ENCODE data around the gene AGBL2. TPM values are rescaled to one million over a fixed set of nuclear protein-coding genes. Genes with fewer than 3 reads are reported as not detected.
"Not testable (repeated sequence)": the region's sequence is repeated elsewhere in the genome, so short reads cannot be mapped to it uniquely, and the experiment has no call there.

Gene AGBL2, protein sequence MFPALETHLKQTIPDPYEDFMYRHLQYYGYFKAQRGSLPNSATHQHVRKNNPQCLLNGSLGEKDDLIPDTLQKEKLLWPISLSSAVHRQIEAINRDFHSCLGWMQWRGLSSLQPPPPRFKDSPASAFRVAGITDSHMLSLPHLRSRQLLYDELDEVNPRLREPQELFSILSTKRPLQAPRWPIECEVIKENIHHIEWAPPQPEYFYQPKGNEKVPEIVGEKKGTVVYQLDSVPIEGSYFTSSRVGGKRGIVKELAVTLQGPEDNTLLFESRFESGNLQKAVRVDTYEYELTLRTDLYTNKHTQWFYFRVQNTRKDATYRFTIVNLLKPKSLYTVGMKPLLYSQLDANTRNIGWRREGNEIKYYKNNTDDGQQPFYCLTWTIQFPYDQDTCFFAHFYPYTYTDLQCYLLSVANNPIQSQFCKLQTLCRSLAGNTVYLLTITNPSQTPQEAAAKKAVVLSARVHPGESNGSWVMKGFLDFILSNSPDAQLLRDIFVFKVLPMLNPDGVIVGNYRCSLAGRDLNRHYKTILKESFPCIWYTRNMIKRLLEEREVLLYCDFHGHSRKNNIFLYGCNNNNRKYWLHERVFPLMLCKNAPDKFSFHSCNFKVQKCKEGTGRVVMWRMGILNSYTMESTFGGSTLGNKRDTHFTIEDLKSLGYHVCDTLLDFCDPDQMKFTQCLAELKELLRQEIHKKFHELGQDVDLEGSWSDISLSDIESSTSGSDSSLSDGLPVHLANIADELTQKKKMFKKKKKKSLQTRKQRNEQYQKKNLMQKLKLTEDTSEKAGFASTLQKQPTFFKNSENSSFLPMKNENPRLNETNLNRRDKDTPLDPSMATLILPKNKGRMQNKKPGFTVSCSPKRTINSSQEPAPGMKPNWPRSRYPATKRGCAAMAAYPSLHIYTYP
- total RNA-seq = 2.1 and 2.3 TPM in 2 replicates
- polyA plus RNA-seq = 0.75 and 1.2 TPM in 2 replicates
- 0.49 and 0.55 TPM in 2 replicates for polyA plus RNA-seq (2012)
- polyA minus RNA-seq (ENCODE audit: low replicate concordance) = 0.78 and 5.8 TPM in 2 replicates

DNA sequence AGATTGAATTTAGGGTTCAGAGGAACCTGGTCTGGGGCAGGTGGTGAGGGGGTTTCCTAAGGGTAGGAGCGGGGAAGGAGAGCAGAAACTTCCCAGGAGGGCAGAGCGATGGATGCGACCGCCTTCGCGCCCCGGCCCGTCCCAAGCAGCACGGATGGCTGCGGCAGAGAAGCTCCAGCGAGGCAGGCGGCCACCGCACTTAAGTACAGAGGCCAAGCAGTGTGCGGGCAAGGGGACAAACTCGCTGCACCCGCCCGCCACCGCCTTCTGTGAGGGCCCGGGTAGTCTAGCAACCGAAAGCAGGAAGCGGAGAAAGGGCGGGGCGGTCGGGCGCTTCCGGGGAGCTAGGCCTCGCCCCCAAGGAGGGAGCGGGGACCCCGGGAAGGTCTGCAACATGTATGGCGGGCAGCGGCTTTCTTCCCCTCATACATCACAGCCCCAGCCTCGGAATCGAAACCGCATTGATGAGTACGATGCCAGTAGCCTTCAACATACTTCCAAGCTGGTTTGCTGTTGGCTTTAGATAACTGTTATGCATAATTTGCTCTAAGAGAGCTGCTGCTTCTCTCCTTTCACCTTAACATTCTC is at the start of gene AGBL2:
Gene AGBL2 (minus strand): TSS at position 288 of the 588 bp plus-strand sequence. CDS start 719 bp downstream, outside the sequence.
- Histone ChIP-seq H3K9me3 (ENCODE audit: control insufficient read depth, insufficient read depth, low read depth, low read length) (no peaks in the 10 kb centered on the region), H3K9ac (ENCODE audit: insufficient read depth, low read length) (peak within 1 kb of the TSS; percentile 71), H3K4me1 (ENCODE audit: control insufficient read depth, extremely low read depth, insufficient read depth, low read length) (peaks cover 3% of the 10 kb centered on the region), H3K27me3 (ENCODE audit: control insufficient read depth, insufficient read depth, low read length) (no peaks in the 10 kb centered on the region), H3K4me2 (ENCODE audit: extremely low read depth, insufficient read depth, low read length) (peak within 1 kb of the TSS; percentile 99), H3K27ac (ENCODE audit: insufficient read depth, low read length) (peak within 1 kb of the TSS; percentile 88), H3K36me3 (ENCODE audit: control insufficient read depth, insufficient read depth, low read length) (peaks cover 5% of the 10 kb centered on the region), H3K4me3 (replicated peaks in 1 of 4; ENCODE audit: control extremely low read depth in 1 of 4, insufficient read depth in 1 of 4, low read depth in 3 of 4, low read length in 4 of 4) (peak within 1 kb of the TSS; percentile 77 to 88 (median 84)), H2AFZ (ENCODE audit: low read length) (peak within 1 kb of the TSS; percentile 85), H4K20me1 (ENCODE audit: control insufficient read depth, extremely low read depth, insufficient read depth, low read length) (no peaks in the 10 kb centered on the region), H3K79me2 (ENCODE audit: control insufficient read depth, insufficient read depth, low read length) (no peaks in the 10 kb centered on the region)
- TF ChIP-seq, protein P1, sequence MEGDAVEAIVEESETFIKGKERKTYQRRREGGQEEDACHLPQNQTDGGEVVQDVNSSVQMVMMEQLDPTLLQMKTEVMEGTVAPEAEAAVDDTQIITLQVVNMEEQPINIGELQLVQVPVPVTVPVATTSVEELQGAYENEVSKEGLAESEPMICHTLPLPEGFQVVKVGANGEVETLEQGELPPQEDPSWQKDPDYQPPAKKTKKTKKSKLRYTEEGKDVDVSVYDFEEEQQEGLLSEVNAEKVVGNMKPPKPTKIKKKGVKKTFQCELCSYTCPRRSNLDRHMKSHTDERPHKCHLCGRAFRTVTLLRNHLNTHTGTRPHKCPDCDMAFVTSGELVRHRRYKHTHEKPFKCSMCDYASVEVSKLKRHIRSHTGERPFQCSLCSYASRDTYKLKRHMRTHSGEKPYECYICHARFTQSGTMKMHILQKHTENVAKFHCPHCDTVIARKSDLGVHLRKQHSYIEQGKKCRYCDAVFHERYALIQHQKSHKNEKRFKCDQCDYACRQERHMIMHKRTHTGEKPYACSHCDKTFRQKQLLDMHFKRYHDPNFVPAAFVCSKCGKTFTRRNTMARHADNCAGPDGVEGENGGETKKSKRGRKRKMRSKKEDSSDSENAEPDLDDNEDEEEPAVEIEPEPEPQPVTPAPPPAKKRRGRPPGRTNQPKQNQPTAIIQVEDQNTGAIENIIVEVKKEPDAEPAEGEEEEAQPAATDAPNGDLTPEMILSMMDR (conservative IDR thresholded peaks at IDR 0.05 in 1 of 2, IDR thresholded peaks at IDR 0.05 in 1 of 2; ENCODE audit: low read depth in 1 of 2, low read length in 2 of 2) = no peak
- no peak for TF ChIP-seq EZH2 (IDR thresholded peaks at IDR 0.05; ENCODE audit: low read length, missing control alignments)
- DNase-seq (ENCODE audit: low read depth in 2 of 2) = peak; percentile 58 to 69

DNA sequence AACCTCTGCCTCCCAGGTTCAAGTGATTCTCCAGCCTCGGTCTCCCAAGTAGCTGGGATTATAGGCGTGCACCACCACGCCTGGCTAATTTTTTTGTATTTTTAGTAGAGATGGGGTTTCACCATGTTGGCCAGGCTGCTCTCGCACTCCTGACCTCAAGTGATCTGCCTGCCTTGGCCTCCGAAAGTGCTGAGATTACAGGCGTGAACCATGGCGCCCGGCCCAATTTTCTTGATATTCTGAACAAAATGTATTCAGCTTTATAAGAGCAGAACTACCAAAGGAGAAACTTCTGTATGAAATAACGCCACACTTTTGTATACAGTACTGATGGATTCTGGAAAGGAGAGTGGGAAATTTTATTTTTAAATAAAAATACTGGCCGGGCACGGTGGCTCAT is 44.1 kb upstream of the AGBL2 start:
- not testable (repeated sequence) for H3K4me3 ChIP-seq (replicated peaks in 1 of 4; ENCODE audit: control extremely low read depth in 1 of 4, insufficient read depth in 1 of 4, low read depth in 3 of 4, low read length in 4 of 4); H3K27me3 ChIP-seq (ENCODE audit: control insufficient read depth, insufficient read depth, low read length); DNase-seq (ENCODE audit: low read depth in 2 of 2); H2AFZ ChIP-seq (ENCODE audit: low read length); H3K9ac ChIP-seq (ENCODE audit: insufficient read depth, low read length); H3K4me2 ChIP-seq (ENCODE audit: extremely low read depth, insufficient read depth, low read length); H3K4me1 ChIP-seq (ENCODE audit: control insufficient read depth, extremely low read depth, insufficient read depth, low read length); H3K9me3 ChIP-seq (ENCODE audit: control insufficient read depth, insufficient read depth, low read depth, low read length); H3K27ac ChIP-seq (ENCODE audit: insufficient read depth, low read length); H4K20me1 ChIP-seq (ENCODE audit: control insufficient read depth, extremely low read depth, insufficient read depth, low read length)
- Histone ChIP-seq H3K79me2 (ENCODE audit: control insufficient read depth, insufficient read depth, low read length) (peaks cover 46% of the 10 kb centered on the region), H3K36me3 (ENCODE audit: control insufficient read depth, insufficient read depth, low read length) (peaks cover 15% of the 10 kb centered on the region)

DNA sequence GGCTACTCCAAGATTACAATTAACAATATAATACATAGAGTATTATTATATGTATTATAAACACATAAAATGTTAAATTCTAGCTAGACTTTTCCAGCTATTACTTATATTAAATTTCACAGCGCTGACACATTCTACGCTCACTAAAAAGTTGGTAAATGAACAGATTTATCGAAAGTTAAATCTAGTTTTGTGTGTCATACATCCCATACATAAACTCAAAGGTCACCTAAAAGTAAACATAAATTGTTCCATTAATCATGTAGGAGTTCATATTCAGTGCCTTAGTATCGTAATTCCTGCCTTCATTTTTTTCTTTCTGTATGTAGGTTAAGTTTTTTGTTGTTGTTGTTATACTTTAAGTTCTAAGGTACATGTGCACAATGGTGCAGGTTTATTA is 41.0 kb upstream of the AGBL2 start:
- TF ChIP-seq EZH2 (IDR thresholded peaks at IDR 0.05; ENCODE audit: low read length, missing control alignments) = no peak
- TF ChIP-seq, protein P1 (conservative IDR thresholded peaks at IDR 0.05 in 1 of 2, IDR thresholded peaks at IDR 0.05 in 1 of 2; ENCODE audit: low read depth in 1 of 2, low read length in 2 of 2) = no peak
- Histone ChIP-seq H4K20me1 (ENCODE audit: control insufficient read depth, extremely low read depth, insufficient read depth, low read length) (no peaks in the 10 kb centered on the region), H3K79me2 (ENCODE audit: control insufficient read depth, insufficient read depth, low read length) (peaks cover 23% of the 10 kb centered on the region), H3K27ac (ENCODE audit: insufficient read depth, low read length) (no peak overlapping the region), H3K36me3 (ENCODE audit: control insufficient read depth, insufficient read depth, low read length) (peaks cover 15% of the 10 kb centered on the region), H2AFZ (ENCODE audit: low read length) (no peak overlapping the region), H3K4me1 (ENCODE audit: control insufficient read depth, extremely low read depth, insufficient read depth, low read length) (no peaks in the 10 kb centered on the region), H3K4me2 (ENCODE audit: extremely low read depth, insufficient read depth, low read length) (no peak overlapping the region), H3K4me3 (replicated peaks in 1 of 4; ENCODE audit: control extremely low read depth in 1 of 4, insufficient read depth in 1 of 4, low read depth in 3 of 4, low read length in 4 of 4) (no peak overlapping the region), H3K27me3 (ENCODE audit: control insufficient read depth, insufficient read depth, low read length) (no peaks in the 10 kb centered on the region), H3K9ac (ENCODE audit: insufficient read depth, low read length) (no peak overlapping the region), H3K9me3 (ENCODE audit: control insufficient read depth, insufficient read depth, low read depth, low read length) (no peaks in the 10 kb centered on the region)
- no peak for DNase-seq (ENCODE audit: low read depth in 2 of 2)
